Peyer's patch (tissue), 4 donors: ENCODE results near the gene PLAC1.

Source experiments
- CTCF ChIP-seq, 6 experiments: fragments of 450-650 bp in 4 of 6; fragments of 200-600 bp in 2 of 6; sonication (generic) in 1 of 6; IDR thresholded peaks; one replicate each; pipeline ENCODE4 v1.5.1; 2017 to 2019; ENCODE audit warnings: antibody characterized with exemption in 6 of 6, mild to moderate bottlenecking in 3 of 6, moderate library complexity in 1 of 6
- POLR2A ChIP-seq, 2 donors: fragments of 450-650 bp; IDR thresholded peaks; one replicate each; pipeline ENCODE4 v1.5.1; 2017; ENCODE audit warnings: antibody characterized with exemption in 2 of 2, mild to moderate bottlenecking in 2 of 2, moderate library complexity in 2 of 2

GRCh38 chrX:134658760-134659023, 421 bp upstream of the PLAC1 start:
- TF ChIP-seq CTCF (IDR thresholded peaks at IDR 0.05) (no peak), POLR2A (IDR thresholded peaks at IDR 0.05) (no peak)
